Glomerular endothelial cell (primary cell): ENCODE results near the gene SCIN. TPM values are rescaled to one million over a fixed set of nuclear protein-coding genes. Genes with fewer than 3 reads are reported as not detected.
A peak's percentile ranks its signal among the peaks of the same experiment; 100 is the strongest.
"Not testable (repeated sequence)": the region's sequence is repeated elsewhere in the genome, so short reads cannot be mapped to it uniquely, and the experiment has no call there.

Experiments used
- DNase-seq: peaks from one replicate; pipeline ENCODE4 v3.0.0-alpha.2; 2011; ENCODE audit warnings: low read depth, low spot score; ENCODE audit errors: extremely low read depth
- total RNA-seq: library from RNA; depleted of rRNA; stranded (reverse); fragments of >200 nt; gene quantifications from 2 replicates; pipeline ENCODE4 v1.2.3, GENCODE V29; 2015

SCIN gene
- 0.35 and 0.58 TPM in 2 replicates for total RNA-seq

DNA sequence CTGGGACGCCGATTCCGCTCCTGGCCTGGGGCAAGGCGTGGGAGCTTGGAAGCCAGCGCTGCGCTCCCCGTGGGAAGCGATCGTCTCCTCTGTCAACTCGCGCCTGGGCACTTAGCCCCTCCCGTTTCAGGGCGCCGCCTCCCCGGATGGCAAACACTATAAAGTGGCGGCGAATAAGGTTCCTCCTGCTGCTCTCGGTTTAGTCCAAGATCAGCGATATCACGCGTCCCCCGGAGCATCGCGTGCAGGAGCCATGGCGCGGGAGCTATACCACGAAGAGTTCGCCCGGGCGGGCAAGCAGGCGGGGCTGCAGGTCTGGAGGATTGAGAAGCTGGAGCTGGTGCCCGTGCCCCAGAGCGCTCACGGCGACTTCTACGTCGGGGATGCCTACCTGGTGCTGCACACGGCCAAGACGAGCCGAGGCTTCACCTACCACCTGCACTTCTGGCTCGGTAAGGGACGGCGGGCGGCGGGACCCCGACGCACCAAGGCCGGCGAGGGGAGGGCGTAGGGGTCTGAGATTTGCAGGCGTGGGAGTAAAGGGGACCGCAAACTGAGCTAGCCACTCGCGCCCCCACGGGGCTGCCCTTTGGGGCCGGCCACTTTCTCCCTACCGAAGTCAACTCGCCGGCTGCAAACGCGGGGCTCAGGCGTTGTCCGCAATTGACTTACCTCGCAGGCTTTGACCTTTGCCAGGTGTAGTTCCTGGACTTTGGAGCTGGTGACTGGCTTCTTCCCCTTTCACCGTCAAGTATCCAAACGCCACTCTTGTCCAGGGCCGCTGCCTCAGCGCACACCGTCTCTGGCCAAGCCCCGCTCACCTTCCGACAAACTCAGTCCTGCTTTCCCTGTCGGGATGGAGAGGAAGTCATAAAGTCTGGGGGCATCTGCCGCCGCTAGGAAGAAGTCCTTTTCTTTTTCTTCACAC, at the start of gene SCIN:
TSS of gene SCIN (plus strand) at position 187 of the 928 bp plus-strand sequence. CDS start at position 254, 67 bp downstream.
- DNase-seq = no peak

- peak; percentile 68 for DNase-seq
Measured at GRCh38 chr7:12524794-12525386, 45.6 kb upstream of the SCIN start.

DNA sequence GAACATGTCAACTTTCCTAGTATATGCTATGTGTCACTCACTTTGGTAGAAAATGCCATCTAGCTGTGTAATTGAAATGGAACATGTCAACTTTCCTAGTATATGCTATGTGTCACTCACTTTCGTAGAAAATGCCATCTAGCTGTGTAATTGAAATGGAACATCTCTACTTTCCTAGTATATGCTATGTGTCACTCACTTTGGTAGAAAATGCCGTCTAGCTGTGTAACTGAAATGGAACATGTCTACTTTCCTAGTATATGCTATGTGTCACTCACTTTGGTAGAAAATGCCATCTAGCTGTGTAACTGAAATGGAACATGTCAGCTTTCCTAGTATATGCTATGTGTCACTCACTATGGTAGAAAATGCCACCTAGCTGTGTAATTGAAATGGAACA, 43.8 kb upstream of the SCIN start:
- DNase-seq = not testable (repeated sequence)

- not testable (repeated sequence) for DNase-seq
Measured at GRCh38 chr7:12527670-12528069, 42.9 kb upstream of the SCIN start.

DNA sequence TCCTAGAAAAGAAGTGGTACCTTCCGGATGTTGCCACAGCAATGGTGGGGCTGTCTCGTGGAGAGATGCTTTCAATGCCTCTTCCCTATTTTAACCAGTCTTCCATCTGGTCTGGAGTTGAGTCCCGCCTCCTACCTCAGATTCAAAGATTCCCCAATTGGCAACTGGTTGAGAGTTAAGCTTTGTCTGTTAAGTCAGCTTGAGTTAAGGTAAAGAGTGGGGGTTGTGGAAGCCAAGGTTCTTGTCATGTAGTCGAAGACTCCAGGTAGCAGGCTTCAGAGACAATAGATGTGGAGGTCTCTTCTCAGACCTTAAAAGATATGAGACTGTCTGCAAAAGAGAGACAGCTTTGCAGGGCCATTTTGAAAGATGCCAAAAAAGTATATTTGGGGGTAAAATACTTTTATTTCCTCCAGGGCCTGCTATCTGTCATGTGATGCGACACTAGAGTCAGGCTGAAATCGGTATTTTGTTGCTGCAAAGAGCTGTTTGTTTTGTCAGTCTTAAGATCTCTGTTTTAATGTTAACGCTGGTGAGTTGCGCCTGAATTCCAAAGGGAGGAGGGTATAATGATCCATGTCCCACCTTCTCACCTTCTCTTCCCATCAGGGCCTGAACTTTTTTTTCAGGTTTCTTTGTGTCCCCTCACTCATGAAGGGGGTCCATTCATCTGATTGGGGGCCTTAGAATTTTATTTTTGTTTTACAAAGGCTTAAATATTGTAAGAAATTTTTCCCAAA, 40.4 kb upstream of the SCIN start:
- DNase-seq = no peak

GRCh38 chr7:12531784-12532183, 38.7 kb upstream of the SCIN start:
- DNase-seq = no peak

DNA sequence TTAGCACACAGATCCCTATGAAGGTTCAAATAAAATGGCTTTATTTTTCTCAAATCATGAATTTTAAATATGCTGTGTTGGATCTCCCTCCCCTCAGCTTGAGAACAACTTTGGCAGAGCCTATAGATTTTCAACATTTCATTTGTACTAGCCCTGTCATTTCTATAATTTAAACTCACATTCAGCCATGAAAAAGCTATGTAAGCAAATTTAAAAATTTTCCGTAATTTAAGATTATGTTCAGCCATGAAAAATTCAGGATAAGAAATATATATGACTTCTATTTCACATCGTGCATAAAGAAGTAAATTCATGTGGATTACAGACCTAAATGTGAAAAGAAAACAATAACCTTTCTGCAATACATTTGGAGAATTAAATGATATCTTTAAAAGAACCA, 36.5 kb upstream of the SCIN start:
- DNase-seq = no peak

- DNase-seq = no peak
Measured at GRCh38 chr7:12539681-12540080, 30.8 kb upstream of the SCIN start.

DNA sequence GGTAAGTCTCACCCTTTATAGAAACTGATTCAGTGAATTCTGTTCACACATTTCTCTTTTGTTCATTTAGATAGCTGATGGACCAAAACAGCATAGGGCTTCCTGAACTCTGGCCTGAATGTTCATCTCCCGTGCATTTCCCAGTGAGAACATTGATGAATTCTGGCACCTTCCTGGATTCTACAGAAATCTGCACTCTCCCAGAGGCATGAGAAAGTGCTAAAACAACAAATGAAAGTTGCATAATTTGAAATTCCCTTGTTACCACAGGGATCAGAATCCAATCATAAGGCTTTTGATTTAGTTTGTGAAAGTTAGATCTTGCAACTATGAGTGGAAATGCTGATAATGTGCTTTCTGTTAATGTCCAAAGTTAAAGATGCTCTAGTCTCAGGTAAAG, 29.7 kb upstream of the SCIN start:
- no peak for DNase-seq

GRCh38 chr7:12543586-12543985, 26.9 kb upstream of the SCIN start:
- no peak for DNase-seq

DNA sequence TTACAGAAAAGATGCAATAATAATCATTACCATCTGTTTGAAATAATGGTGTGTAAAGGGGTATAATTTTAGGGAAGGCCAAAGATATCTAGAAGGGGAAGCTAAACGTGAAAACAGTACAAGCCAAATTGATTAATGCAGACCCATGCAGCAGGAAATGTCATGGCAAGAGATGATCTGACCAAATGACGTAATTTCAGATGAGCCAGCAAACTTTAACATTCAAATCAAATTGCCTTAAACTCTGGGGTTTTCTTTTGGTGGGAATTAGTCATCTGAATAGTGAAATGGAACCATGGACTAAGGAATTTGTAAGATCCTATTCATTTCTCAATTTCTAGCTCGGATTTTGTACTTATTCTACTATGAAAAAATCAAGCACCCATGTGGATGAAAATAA, 21.4 kb upstream of the SCIN start:
- no peak for DNase-seq

DNA sequence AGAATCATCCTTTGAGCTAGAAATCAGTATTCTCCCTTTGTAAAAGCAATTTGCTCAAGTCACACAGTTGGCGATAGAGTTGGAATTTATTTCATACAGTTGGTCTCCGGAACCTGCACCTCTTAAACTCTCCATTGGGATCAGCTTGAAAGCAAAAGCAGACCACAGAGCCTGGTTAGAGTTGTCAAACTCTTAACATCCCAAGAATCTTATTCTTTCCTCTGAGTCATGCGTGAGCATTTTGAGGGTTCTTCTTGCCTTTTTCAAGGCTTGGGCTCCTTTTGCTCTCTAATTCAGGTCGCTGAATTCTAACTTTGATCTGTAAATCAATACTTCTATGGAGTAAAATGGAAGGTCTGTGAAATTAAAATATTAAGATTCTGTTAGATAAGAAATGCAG, 19.6 kb upstream of the SCIN start:
- DNase-seq = no peak

DNA sequence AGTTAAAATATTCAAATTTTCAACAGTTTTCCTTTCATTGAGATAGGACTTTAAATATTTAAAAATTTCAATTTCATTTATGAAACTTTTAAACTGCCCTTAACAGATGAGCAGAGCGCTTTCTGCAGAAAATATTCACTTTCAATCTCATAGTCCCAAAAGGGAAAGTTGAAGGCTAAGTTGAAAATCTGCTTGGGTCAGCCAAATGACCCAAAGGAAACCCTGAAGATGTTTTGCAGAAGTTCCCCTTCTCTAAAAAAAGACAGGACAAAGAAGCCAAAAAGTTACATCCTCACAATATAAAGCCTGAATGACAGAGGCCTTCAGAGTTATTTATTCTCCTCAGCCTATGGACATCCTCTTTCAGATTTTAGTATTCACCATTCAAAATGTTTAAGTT, 17.6 kb upstream of the SCIN start:
- DNase-seq = no peak

DNA sequence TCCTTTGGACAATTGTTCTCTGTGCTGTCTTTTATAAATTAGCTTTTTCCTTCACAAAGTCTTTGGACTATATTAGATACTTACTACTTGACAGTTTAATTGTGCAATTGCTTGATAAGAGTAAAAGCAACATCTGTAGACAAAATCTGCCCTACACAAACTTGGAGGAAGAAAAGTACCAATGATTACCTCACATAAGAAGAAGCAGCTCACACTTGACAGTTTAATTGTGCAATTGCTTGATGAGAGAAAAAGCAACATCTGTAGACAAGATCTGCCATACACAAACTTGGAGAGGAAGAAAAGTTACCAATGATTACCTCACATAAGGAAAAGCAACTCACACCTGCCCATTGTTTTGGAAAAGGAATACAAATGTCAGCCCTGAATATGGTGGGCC, 17.1 kb upstream of the SCIN start:
- DNase-seq = no peak

- no peak for DNase-seq
Measured at GRCh38 chr7:12554351-12554750, 16.2 kb upstream of the SCIN start.

GRCh38 chr7:12554872-12555271, 15.6 kb upstream of the SCIN start:
- no peak for DNase-seq

GRCh38 chr7:12555695-12556094, 14.8 kb upstream of the SCIN start:
- not testable (repeated sequence) for DNase-seq

DNA sequence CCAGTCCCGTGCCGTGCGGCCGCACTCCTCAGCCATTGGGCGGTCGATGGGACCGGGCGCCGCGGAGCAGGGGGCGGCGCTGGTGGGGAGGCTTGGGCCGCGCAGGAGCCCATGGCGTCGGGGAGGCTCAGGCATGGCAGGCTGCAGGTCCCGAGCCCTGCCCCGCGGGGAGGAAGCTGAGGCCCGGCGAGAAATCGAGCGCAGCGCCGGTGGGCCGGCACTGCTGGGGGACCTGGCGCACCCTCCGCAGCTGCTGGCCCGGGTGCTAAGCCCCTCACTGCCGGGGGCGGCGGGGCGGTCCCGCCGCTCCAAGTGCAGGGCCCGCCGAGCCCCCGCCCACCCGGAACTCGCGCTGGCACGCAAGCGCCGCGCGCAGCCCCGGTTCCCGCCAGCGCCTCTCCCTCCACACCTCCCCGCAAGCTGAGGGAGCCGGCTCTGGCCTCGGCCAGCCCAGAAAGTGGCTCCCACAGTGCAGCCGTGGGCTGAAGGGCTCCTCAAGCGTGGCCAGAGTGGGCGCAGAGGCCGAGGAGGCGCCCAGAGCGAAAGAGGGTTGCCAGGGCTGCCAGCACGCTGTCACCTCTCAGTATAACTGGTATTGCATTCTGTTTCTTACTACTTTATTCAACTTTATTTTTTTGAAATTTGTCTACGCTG, 14.3 kb upstream of the SCIN start:
- not testable (repeated sequence) for DNase-seq

GRCh38 chr7:12557282-12557681, 13.2 kb upstream of the SCIN start:
- DNase-seq = no peak

- no peak for DNase-seq
Measured at GRCh38 chr7:12564996-12565764, 5.3 kb upstream of the SCIN start.
